ENCODE results near the gene AGRP.
"Not testable (repeated sequence)": the region's sequence is repeated elsewhere in the genome, so short reads cannot be mapped to it uniquely, and the experiment has no call there.

Gene AGRP

GRCh38 chr16:67483150-67483549, at the start of gene AGRP:
Gene AGRP (minus strand): TSS chr16:67483547. CDS start chr16:67483398, 149 bp downstream.
- DNase-seq (ENCODE audit: low read depth), result no peak

GRCh38 chr16:67531247-67531646, 47.9 kb upstream of the AGRP start:
- DNase-seq (ENCODE audit: low read depth), result no peak

- DNase-seq (ENCODE audit: low read depth), result no peak
Measured at GRCh38 chr16:67530013-67530939, 46.9 kb upstream of the AGRP start.

- DNase-seq (ENCODE audit: low read depth), result no peak
Measured at GRCh38 chr16:67529582-67530012, 46.2 kb upstream of the AGRP start.

GRCh38 chr16:67528870-67529581, 45.7 kb upstream of the AGRP start:
- no peak for DNase-seq (ENCODE audit: low read depth)

GRCh38 chr16:67528222-67528869, 45.0 kb upstream of the AGRP start, which contains the start of gene RIPOR1:
Gene RIPOR1 (plus strand): TSS chr16:67528829. CDS start chr16:67538447, 9,618 bp downstream.
- DNase-seq (ENCODE audit: low read depth), result peak; percentile 31

GRCh38 chr16:67526149-67526791, 42.9 kb upstream of the AGRP start:
- DNase-seq (ENCODE audit: low read depth), result no peak

- DNase-seq (ENCODE audit: low read depth), result no peak
Measured at GRCh38 chr16:67525176-67525860, 42.0 kb upstream of the AGRP start.

- peak; percentile 94 for DNase-seq (ENCODE audit: low read depth)
Measured at GRCh38 chr16:67521095-67521804, 37.9 kb upstream of the AGRP start.

- DNase-seq (ENCODE audit: low read depth), result no peak
Measured at GRCh38 chr16:67519242-67519641, 35.9 kb upstream of the AGRP start.

- no peak for DNase-seq (ENCODE audit: low read depth)
Measured at GRCh38 chr16:67518676-67519075, 35.3 kb upstream of the AGRP start.

- DNase-seq (ENCODE audit: low read depth), result no peak
Measured at GRCh38 chr16:67517661-67518423, 34.5 kb upstream of the AGRP start.

GRCh38 chr16:67517155-67517445, 33.8 kb upstream of the AGRP start:
- no peak for DNase-seq (ENCODE audit: low read depth)

- no peak for DNase-seq (ENCODE audit: low read depth)
Measured at GRCh38 chr16:67516296-67517154, 33.2 kb upstream of the AGRP start.

- peak; percentile 65 for DNase-seq (ENCODE audit: low read depth)
Measured at GRCh38 chr16:67514382-67514828, 31.1 kb upstream of the AGRP start.

- not testable (repeated sequence) for DNase-seq (ENCODE audit: low read depth)
Measured at GRCh38 chr16:67513892-67514291, 30.5 kb upstream of the AGRP start.

- no peak for DNase-seq (ENCODE audit: low read depth)
Measured at GRCh38 chr16:67509016-67509415, 25.7 kb upstream of the AGRP start.

GRCh38 chr16:67506468-67506867, 23.1 kb upstream of the AGRP start:
- no peak for DNase-seq (ENCODE audit: low read depth)
